ENCODE results near the gene PIGU. TPM values are rescaled to one million over a fixed set of nuclear protein-coding genes. Genes with fewer than 3 reads are reported as not detected.
"Not testable (repeated sequence)": the region's sequence is repeated elsewhere in the genome, so short reads cannot be mapped to it uniquely, and the experiment has no call there.

PIGU gene
- total RNA-seq (2014; rRNA removed; shearing (Covaris generic)): 12.5 and 21.6 TPM in 2 replicates
- polyA plus RNA-seq (2016; fragmentation: Nextera tagmentation; extraction: Ambion mirVana): 19.7 and 21.2 TPM in 2 replicates

- H3K36me3 ChIP-seq (ENCODE audit: low read depth): no peaks in the 10 kb centered on the region
- TF ChIP-seq EZH2 (IDR thresholded peaks at IDR 0.05; ENCODE audit: insufficient read depth, poor library complexity, severe bottlenecking) (no peak), EZH2phosphoT487 (IDR thresholded peaks at IDR 0.05; ENCODE audit: insufficient read depth, low read depth) (no peak)
- H3K9ac ChIP-seq: peak within 1 kb of the TSS; percentile 77
- no peaks in the 10 kb centered on the region for H3K9me3 ChIP-seq (ENCODE audit: low read depth)
- peak; percentile 99 for DNase-seq
- H3K27me3 ChIP-seq (replicated peaks; ENCODE audit: insufficient read depth): no peaks in the 10 kb centered on the region
- peak within 1 kb of the TSS; percentile 89 for H3K4me3 ChIP-seq
- peaks cover 4% of the 10 kb centered on the region; the same call in 1 of the 2 replicates for H3F3A ChIP-seq (ENCODE audit: insufficient read depth)
- no peaks in the 10 kb centered on the region for H3K9me2 ChIP-seq (ENCODE audit: insufficient read depth)
- 1% methylated on average over 53 to 64 of the region's 64 CpGs for WGBS, 2 experiments (ENCODE audit: low coverage in 1 of 2, low lambda C conversion rate in 2 of 2, missing lambda C conversion rate in 2 of 2)
- H3K4me1 ChIP-seq (ENCODE audit: insufficient read depth): 0 out of 2 replicates have a peak, but pooled peaks cover 6% of the 10 kb centered on the region
- H3K4me2 ChIP-seq (ENCODE audit: unreplicated experiment): peak within 1 kb of the TSS; percentile 92
- no peaks in the 10 kb centered on the region for H4K20me1 ChIP-seq (ENCODE audit: insufficient read depth)
- H3K79me2 ChIP-seq (ENCODE audit: insufficient read depth): peaks cover 38% of the 10 kb centered on the region
- peak within 1 kb of the TSS; percentile 57 for H3K27ac ChIP-seq
- peak within 1 kb of the TSS; percentile 87 for H2AFZ ChIP-seq
- in situ Hi-C loops (cut with MboI): no loop called here
These were observed at the start of gene PIGU for GRCh38 chr20:34676642-34677373. PIGU (minus strand) TSS chr20:34677092; CDS start chr20:34677085, 7 bp downstream.

GRCh38 chr20:34724172-34724571, 47.3 kb upstream of the PIGU start:
- TF ChIP-seq EZH2 (IDR thresholded peaks at IDR 0.05; ENCODE audit: insufficient read depth, poor library complexity, severe bottlenecking) (no peak), EZH2phosphoT487 (IDR thresholded peaks at IDR 0.05; ENCODE audit: insufficient read depth, low read depth) (no peak)
- H3K4me2 ChIP-seq (ENCODE audit: unreplicated experiment): no peak overlapping the region
- H4K20me1 ChIP-seq (ENCODE audit: insufficient read depth): no peaks in the 10 kb centered on the region
- in situ Hi-C loops (cut with MboI): loop anchor here (25.0 kb wide), 1 partner anchor 412 kb away; the partner anchor contains the start of gene AHCY
- WGBS, 2 experiments (ENCODE audit: low coverage in 1 of 2, low lambda C conversion rate in 2 of 2, missing lambda C conversion rate in 2 of 2): 85 to 87% methylated on average over 3 of the region's 3 CpGs
- H3K36me3 ChIP-seq (ENCODE audit: low read depth): peaks cover 9% of the 10 kb centered on the region; the same call in 1 of the 2 replicates
- no peaks in the 10 kb centered on the region for H3K9me3 ChIP-seq (ENCODE audit: low read depth)
- no peak overlapping the region for H3K9ac ChIP-seq
- no peaks in the 10 kb centered on the region for H3K79me2 ChIP-seq (ENCODE audit: insufficient read depth)
- H3F3A ChIP-seq (ENCODE audit: insufficient read depth): peaks cover 4% of the 10 kb centered on the region; the same call in 1 of the 2 replicates
- DNase-seq: no peak
- H3K4me3 ChIP-seq: no peak overlapping the region
- H3K27me3 ChIP-seq (replicated peaks; ENCODE audit: insufficient read depth): no peaks in the 10 kb centered on the region
- H3K27ac ChIP-seq: no peak overlapping the region
- H2AFZ ChIP-seq: no peak overlapping the region
- peaks cover 10% of the 10 kb centered on the region for H3K4me1 ChIP-seq (ENCODE audit: insufficient read depth)
- no peaks in the 10 kb centered on the region for H3K9me2 ChIP-seq (ENCODE audit: insufficient read depth)

GRCh38 chr20:34722560-34722959, 45.7 kb upstream of the PIGU start:
- H3K9me3 ChIP-seq (ENCODE audit: low read depth); H3K9ac ChIP-seq; H2AFZ ChIP-seq; H3K36me3 ChIP-seq (ENCODE audit: low read depth); H3K27me3 ChIP-seq (replicated peaks; ENCODE audit: insufficient read depth); H4K20me1 ChIP-seq (ENCODE audit: insufficient read depth); H3K4me3 ChIP-seq; H3K4me1 ChIP-seq (ENCODE audit: insufficient read depth); H3F3A ChIP-seq (ENCODE audit: insufficient read depth); H3K79me2 ChIP-seq (ENCODE audit: insufficient read depth); H3K9me2 ChIP-seq (ENCODE audit: insufficient read depth): not testable (repeated sequence)
- Histone ChIP-seq H3K27ac (peak overlapping the region; percentile 24; the same call in 1 of the 2 replicates), H3K4me2 (ENCODE audit: unreplicated experiment) (peak overlapping the region; percentile 31)
- peak; percentile 44 for DNase-seq
- in situ Hi-C loops (cut with MboI): loop anchor here (25.0 kb wide), 1 partner anchor 410 kb away; the partner anchor contains the start of gene AHCY
- 43 to 45% methylated on average over 3 of the region's 3 CpGs for WGBS, 2 experiments (ENCODE audit: low coverage in 1 of 2, low lambda C conversion rate in 2 of 2, missing lambda C conversion rate in 2 of 2)

GRCh38 chr20:34720266-34720665, 43.4 kb upstream of the PIGU start:
- in situ Hi-C loops (cut with MboI): loop anchor here (25.0 kb wide), 1 partner anchor 408 kb away; the partner anchor contains the start of gene AHCY
- H3K27ac ChIP-seq: no peak overlapping the region
- no peaks in the 10 kb centered on the region for H3K79me2 ChIP-seq (ENCODE audit: insufficient read depth)
- no peaks in the 10 kb centered on the region for H3K9me3 ChIP-seq (ENCODE audit: low read depth)
- no peaks in the 10 kb centered on the region for H3K36me3 ChIP-seq (ENCODE audit: low read depth)
- H3K9me2 ChIP-seq (ENCODE audit: insufficient read depth): no peaks in the 10 kb centered on the region
- no peak overlapping the region for H2AFZ ChIP-seq
- no peak overlapping the region for H3K4me3 ChIP-seq
- H3K27me3 ChIP-seq (replicated peaks; ENCODE audit: insufficient read depth): no peaks in the 10 kb centered on the region
- H3K9ac ChIP-seq: no peak overlapping the region
- WGBS, 2 experiments (ENCODE audit: low coverage in 1 of 2, low lambda C conversion rate in 2 of 2, missing lambda C conversion rate in 2 of 2): 47 to 62% methylated on average over 2 of the region's 2 CpGs
- peaks cover 17% of the 10 kb centered on the region for H3F3A ChIP-seq (ENCODE audit: insufficient read depth)
- H3K4me2 ChIP-seq (ENCODE audit: unreplicated experiment): no peak overlapping the region
- DNase-seq: no peak
- H3K4me1 ChIP-seq (ENCODE audit: insufficient read depth): peaks cover 21% of the 10 kb centered on the region
- TF ChIP-seq EZH2phosphoT487 (IDR thresholded peaks at IDR 0.05; ENCODE audit: insufficient read depth, low read depth) (no peak), EZH2 (IDR thresholded peaks at IDR 0.05; ENCODE audit: insufficient read depth, poor library complexity, severe bottlenecking) (no peak)
- H4K20me1 ChIP-seq (ENCODE audit: insufficient read depth): no peaks in the 10 kb centered on the region

- DNase-seq; H4K20me1 ChIP-seq (ENCODE audit: insufficient read depth); H3K27ac ChIP-seq; H2AFZ ChIP-seq; H3K4me2 ChIP-seq (ENCODE audit: unreplicated experiment); H3K9me3 ChIP-seq (ENCODE audit: low read depth); H3K79me2 ChIP-seq (ENCODE audit: insufficient read depth); H3K36me3 ChIP-seq (ENCODE audit: low read depth); H3K9ac ChIP-seq; H3K27me3 ChIP-seq (replicated peaks; ENCODE audit: insufficient read depth); H3K9me2 ChIP-seq (ENCODE audit: insufficient read depth); H3K4me3 ChIP-seq: not testable (repeated sequence)
- peaks cover 28% of the 10 kb centered on the region for H3K4me1 ChIP-seq (ENCODE audit: insufficient read depth)
- 95 to 96% methylated on average over 13 of the region's 13 CpGs for WGBS, 2 experiments (ENCODE audit: low coverage in 1 of 2, low lambda C conversion rate in 2 of 2, missing lambda C conversion rate in 2 of 2)
- peaks cover 22% of the 10 kb centered on the region for H3F3A ChIP-seq (ENCODE audit: insufficient read depth)
- in situ Hi-C loops (cut with MboI): loop anchor here (25.0 kb wide), 1 partner anchor 407 kb away; the partner anchor contains the start of gene AHCY
These were observed 42.5 kb upstream of the PIGU start for GRCh38 chr20:34719242-34720017.
